Measurements from ENCODE around the gene SIGLEC1. TPM values are rescaled to one million over a fixed set of nuclear protein-coding genes. Genes with fewer than 3 reads are reported as not detected.

SIGLEC1 gene
- total RNA-seq, 1 donor from 2014 or later, result not detected

GRCh38 chr20:3734111-3734843 lies 21.9 kb upstream of the SIGLEC1 start:
- TF ChIP-seq CTCF (IDR thresholded peaks at IDR 0.05), result no peak
- peak; percentile 36 for DNase-seq (ENCODE audit: low spot score)
- no peaks in the 10 kb centered on the region for H3K9me3 Mint-ChIP-seq (ENCODE audit: low read depth)
- peaks cover 11% of the 10 kb centered on the region for H3K27me3 Mint-ChIP-seq (ENCODE audit: low read depth)
- H3K36me3 Mint-ChIP-seq (ENCODE audit: low read depth), result no peaks in the 10 kb centered on the region
- H3K4me3 Mint-ChIP-seq (ENCODE audit: unreplicated experiment), result no peak overlapping the region
- H3K4me1 Mint-ChIP-seq (ENCODE audit: low read depth), result no peaks in the 10 kb centered on the region
- no peak overlapping the region for H3K27ac Mint-ChIP-seq (ENCODE audit: unreplicated experiment)

DNA sequence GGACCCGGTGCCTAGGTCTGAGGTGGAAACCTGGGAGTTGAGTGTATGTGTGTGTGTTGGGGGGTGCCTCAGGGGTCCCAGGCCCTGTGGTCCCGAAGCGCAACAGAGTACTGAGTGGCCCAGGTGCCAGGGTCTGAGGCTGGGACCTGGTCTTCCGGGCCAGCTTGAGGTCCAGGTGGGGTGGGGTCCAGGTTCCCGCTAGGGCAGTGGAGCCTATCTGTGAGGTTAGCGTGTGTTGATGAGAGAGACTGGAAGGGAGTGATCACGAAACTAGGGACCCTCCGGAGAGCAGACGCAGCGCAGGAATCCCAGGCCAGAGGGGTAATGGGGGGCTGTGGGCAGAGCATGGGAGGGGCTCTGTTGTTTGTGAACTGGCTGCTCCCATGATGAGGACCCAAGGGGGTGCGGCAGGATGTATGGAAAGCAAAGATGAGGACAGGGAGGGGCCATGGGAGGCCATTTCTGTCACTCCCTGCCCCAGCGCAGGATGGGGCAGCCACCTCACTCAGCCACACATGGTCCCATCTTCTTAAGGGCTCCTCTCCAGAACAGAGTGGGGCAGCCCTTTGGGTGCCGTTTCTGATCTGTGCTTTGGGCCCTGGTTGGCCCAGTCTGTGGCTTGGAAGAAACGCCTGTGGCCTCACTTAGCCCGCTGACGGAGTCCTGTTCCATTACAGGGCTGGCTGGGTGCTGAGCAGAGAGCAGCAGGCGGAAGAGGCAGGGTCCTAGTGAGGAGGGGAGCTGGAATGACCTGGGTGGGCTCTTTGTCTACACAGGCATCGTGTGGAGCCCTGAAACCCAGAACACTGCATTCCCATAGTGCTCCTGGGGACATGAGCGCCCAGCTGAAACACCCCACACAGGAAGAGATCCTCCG lies 21.0 kb upstream of the SIGLEC1 start:
- no peak overlapping the region for H3K27ac Mint-ChIP-seq (ENCODE audit: unreplicated experiment)
- no peak overlapping the region for H3K4me3 Mint-ChIP-seq (ENCODE audit: unreplicated experiment)
- H3K36me3 Mint-ChIP-seq (ENCODE audit: low read depth), result no peaks in the 10 kb centered on the region
- no peaks in the 10 kb centered on the region for H3K4me1 Mint-ChIP-seq (ENCODE audit: low read depth)
- no peak for TF ChIP-seq CTCF (IDR thresholded peaks at IDR 0.05)
- no peaks in the 10 kb centered on the region for H3K9me3 Mint-ChIP-seq (ENCODE audit: low read depth)
- peak; percentile 54 for DNase-seq (ENCODE audit: low spot score)
- peaks cover 11% of the 10 kb centered on the region for H3K27me3 Mint-ChIP-seq (ENCODE audit: low read depth)

GRCh38 chr20:3732327-3733118 lies 20.1 kb upstream of the SIGLEC1 start, which contains the start of gene HSPA12B:
Gene HSPA12B (plus strand): TSS chr20:3732685. CDS start chr20:3738675, 5,990 bp downstream.
- DNase-seq (ENCODE audit: low spot score), result peak; percentile 83
- Mint-ChIP-seq H3K9me3 (ENCODE audit: low read depth) (no peaks in the 10 kb centered on the region), H3K4me1 (ENCODE audit: low read depth) (peaks cover 3% of the 10 kb centered on the region), H3K27me3 (ENCODE audit: low read depth) (peaks cover 13% of the 10 kb centered on the region), H3K36me3 (ENCODE audit: low read depth) (no peaks in the 10 kb centered on the region), H3K4me3 (ENCODE audit: unreplicated experiment) (peak within 1 kb of the TSS; percentile 9), H3K27ac (ENCODE audit: unreplicated experiment) (no peak within 1 kb of the TSS)
- no peak for TF ChIP-seq CTCF (IDR thresholded peaks at IDR 0.05)

DNA sequence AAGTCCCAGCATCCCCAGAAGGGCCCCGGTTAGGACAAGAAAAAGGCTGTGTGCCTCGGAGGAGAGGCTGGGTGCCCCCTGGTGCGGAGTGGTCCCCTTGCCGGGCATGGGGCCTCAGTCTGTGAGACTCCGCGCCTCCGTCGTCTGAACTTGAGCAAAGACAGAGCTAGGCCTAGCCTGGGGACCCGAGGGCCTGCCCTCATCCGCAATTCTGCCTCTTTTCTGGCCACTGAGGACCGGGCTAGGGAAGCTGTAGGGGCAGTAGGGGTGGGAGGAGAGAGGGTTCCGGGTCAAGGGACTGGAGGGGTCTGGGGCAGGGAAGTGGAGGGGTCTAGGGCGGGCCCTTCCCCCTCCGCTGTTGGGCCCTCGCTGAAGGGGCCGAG lies 19.5 kb upstream of the SIGLEC1 start:
- Mint-ChIP-seq H3K27me3 (ENCODE audit: low read depth) (peaks cover 18% of the 10 kb centered on the region), H3K27ac (ENCODE audit: unreplicated experiment) (no peak overlapping the region), H3K36me3 (ENCODE audit: low read depth) (peaks cover 1% of the 10 kb centered on the region), H3K4me3 (ENCODE audit: unreplicated experiment) (peak overlapping the region; percentile 9), H3K4me1 (ENCODE audit: low read depth) (peaks cover 8% of the 10 kb centered on the region), H3K9me3 (ENCODE audit: low read depth) (no peaks in the 10 kb centered on the region)
- TF ChIP-seq CTCF (IDR thresholded peaks at IDR 0.05), result no peak
- peak; percentile 82 for DNase-seq (ENCODE audit: low spot score)
